Smooth muscle cell of the pulmonary artery (primary cell): ENCODE results near the gene SNX12. TPM values are rescaled to one million over a fixed set of nuclear protein-coding genes. Genes with fewer than 3 reads are reported as not detected.

ENCODE experiments used
- total RNA-seq: library from RNA; depleted of rRNA; stranded (reverse); fragments of >200 nt; gene quantifications from 2 replicates; pipeline ENCODE4 v1.2.3, GENCODE V29; 2014

The SNX12 gene
- total RNA-seq = 67.9 and 73.6 TPM in 2 replicates

DNA sequence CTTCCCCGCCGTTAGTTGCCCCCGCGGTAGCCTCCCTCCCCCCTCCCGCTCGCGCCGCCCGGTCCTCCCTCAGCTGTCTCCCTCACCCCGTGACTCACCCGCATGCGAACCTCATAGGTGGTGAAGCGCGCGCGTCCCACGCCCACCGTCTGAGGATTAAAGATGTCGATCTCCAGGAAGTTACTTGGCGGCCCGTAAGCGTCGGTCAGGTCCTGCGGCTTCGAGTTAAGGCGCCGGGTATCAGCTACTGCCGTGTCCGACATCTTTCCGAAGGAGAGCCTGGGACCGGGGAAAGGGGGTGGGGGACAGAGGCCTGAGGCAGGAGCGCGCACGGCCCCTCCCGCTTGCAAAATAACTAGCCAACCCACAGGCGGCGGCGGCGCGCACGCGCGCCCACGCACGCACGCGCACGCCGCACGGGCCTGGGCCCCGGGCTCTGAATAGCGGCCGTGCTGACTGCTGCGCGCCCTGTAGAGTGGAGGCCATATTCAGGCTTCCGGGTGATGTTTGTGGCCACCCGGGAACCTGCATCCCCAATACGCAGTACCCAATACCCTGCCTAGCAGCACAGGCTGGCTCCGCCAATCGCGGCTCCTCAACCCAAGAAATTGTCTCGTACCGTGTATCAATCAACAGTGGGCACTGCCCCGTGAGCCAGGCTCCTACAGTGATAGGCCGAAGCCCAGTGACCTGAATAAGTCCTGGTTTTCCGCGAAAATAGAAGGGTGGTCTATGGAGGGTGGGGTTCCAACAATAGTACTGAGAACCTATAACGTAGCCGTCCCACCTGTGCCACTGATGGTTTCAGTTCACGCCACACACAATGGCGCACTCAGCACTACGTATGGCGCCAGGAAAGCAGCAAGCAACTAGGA is at the start of gene SNX12:
Gene SNX12, minus strand, starts transcription at position 291 of the 875 bp plus-strand sequence. Its CDS starts 28 bp downstream, at position 263.

DNA sequence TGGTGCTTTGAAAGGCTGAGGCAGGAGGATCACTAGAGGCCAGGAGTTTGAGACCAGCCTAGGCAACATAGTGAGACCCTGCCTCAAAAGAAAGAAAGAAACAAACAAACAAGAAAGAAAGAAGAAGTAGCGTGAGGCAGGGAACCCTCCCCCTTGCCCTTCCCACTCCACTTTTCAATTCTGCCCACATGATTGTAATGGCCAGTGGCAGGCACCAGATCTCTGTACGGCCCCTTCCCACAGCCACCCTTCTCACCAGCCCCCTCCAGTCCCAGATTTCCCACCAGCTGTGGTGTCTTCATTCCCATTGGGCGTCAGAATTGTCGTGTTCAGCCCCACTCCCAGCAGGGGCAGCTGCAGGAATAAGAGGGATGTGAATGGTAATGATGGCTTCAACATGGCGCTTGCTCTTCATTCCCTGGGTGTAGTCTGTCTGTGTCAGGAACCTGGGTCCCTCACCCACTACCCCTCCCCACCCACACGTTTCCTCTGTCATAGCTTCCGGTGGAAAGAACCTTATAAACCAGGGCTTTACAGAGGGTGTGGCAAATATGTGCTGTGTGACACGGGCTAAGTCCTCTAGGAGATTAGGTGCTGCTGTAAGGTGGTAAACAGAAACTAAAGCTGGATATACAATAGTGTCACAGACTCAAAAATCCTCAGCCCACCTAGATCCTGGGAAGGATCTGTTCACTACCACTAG is 43.2 kb upstream of the SNX12 start, which contains the start of gene IL2RG:
Gene IL2RG, minus strand, starts transcription at position 437 of the 703 bp plus-strand sequence. Its CDS starts 38 bp downstream, at position 399.

DNA sequence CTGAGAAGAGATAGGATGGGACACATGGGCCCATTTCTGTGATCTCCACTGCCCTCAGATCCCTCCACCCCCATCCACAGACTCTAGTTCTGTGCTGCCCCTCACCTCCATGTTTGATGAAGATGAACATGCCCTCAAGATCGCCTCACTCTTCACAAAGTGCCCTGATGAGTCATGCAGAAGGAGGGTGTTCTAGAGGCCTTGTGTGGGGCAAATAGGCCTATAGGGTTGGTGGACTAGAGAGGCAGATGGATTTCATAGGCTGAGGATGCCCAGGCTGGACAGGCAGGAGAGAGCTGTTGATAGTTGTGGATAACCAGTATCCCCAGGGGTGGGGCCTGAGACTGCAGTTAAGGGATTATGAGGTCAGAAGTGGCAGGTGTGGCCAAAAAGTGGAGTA is 38.3 kb upstream of the SNX12 start, which contains the start of gene CXorf65:
Gene CXorf65, minus strand, starts transcription at position 314 of the 400 bp plus-strand sequence. Its CDS starts 184 bp downstream, at position 130.

DNA sequence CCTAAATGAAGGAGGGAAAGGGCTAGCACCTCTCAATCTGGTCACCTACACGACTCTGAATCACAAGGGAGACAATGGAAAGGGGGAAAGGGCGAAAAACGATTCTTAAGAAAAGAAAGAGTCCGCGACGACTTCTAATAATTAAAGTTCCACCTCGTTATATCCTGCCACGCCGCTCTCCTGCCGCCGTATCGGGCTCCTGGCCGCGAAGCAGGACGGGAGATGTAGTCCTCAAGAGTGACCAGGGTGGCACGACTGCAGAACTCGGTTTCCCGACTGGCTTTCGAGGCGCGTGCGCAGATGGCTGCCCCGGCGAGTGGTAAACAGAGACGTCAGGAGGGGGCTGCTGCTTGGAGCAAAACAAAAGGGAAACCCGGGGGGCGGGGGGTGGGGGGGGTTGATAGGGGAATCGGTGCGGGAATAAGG is 27.4 kb upstream of the SNX12 start, which contains the start of gene FOXO4:
Gene FOXO4, plus strand, starts transcription at position 297 of the 426 bp plus-strand sequence. CDS start 678 bp downstream, outside the sequence.

Other genes with a start within 250 kb of the SNX12 start
- not detected in 2 replicates for gene TEX11, start 159.6 kb downstream of the SNX12 start, total RNA-seq
- not detected in 2 replicates for gene SLC7A3, start 137.2 kb downstream of the SNX12 start, total RNA-seq
- gene FOXO4, start 27.5 kb upstream of the SNX12 start, total RNA-seq = 6.1 and 9.6 TPM in 2 replicates
- gene CXorf65, start 38.4 kb upstream of the SNX12 start, total RNA-seq = not detected in 2 replicates
- not detected in 2 replicates for gene IL2RG, start 43.2 kb upstream of the SNX12 start, total RNA-seq
- gene MED12, start 50.3 kb upstream of the SNX12 start, total RNA-seq = 38.4 and 39.6 TPM in 2 replicates
- 0.26 and 0.39 TPM in 2 replicates for gene NLGN3, start 76.5 kb upstream of the SNX12 start, total RNA-seq
- not detected in 2 replicates for gene GJB1, start 154.9 kb upstream of the SNX12 start, total RNA-seq
- 19.3 and 19.8 TPM in 2 replicates for gene ZMYM3, start 185.8 kb upstream of the SNX12 start, total RNA-seq
- 256 and 289 TPM in 2 replicates for gene NONO, start 215.3 kb upstream of the SNX12 start, total RNA-seq
- 3.4 and 3.7 TPM in 2 replicates for gene ITGB1BP2, start 233.4 kb upstream of the SNX12 start, total RNA-seq